Neuronal stem cell (in vitro differentiated cells): ENCODE measurements around the gene GAS6.

Experiments
- DNase-seq: peaks from one replicate; pipeline ENCODE4 v3.0.0-alpha.2; 2013; ENCODE audit warnings: low spot score
- H2AFZ ChIP-seq: one replicate; pipeline ENCODE4 v1.6.1; 2013; ENCODE audit warnings: mild to moderate bottlenecking, low read length, inconsistent platforms
- H2AK5ac ChIP-seq: 2 replicates; pipeline ENCODE4 v1.6.1; 2013; ENCODE audit warnings: low read depth, mild to moderate bottlenecking, inconsistent platforms, low read length, moderate library complexity, mixed read lengths
- H2BK120ac ChIP-seq: 2 replicates; pipeline ENCODE4 v1.6.1; 2013; ENCODE audit warnings: low read depth, mild to moderate bottlenecking, inconsistent platforms, low read length, moderate library complexity, mixed read lengths
- H2BK12ac ChIP-seq: one replicate; pipeline ENCODE4 v1.6.1; 2013; ENCODE audit warnings: low read length, inconsistent platforms
- H2BK15ac ChIP-seq: 2 replicates; pipeline ENCODE4 v1.6.1; 2013; ENCODE audit warnings: mild to moderate bottlenecking, low read length, inconsistent platforms, mixed read lengths
- H2BK5ac ChIP-seq: one replicate; pipeline ENCODE4 v1.6.1; 2013; ENCODE audit warnings: inconsistent platforms, mild to moderate bottlenecking, low read length, moderate library complexity
- H3K14ac ChIP-seq: one replicate; pipeline ENCODE4 v1.6.1; 2013; ENCODE audit warnings: low read length, inconsistent platforms
- H3K18ac ChIP-seq: 2 replicates; pipeline ENCODE4 v1.6.1; 2013; ENCODE audit warnings: low read length, inconsistent platforms
- H3K23ac ChIP-seq: 2 replicates; pipeline ENCODE4 v1.6.1; 2013; ENCODE audit warnings: low read depth, mild to moderate bottlenecking, mixed read lengths, low read length, inconsistent platforms; ENCODE audit not compliant: poor library complexity
- H3K27ac ChIP-seq: replicated peaks from 3 replicates; pipeline ENCODE4 v1.5.1; 2013; ENCODE audit warnings: low read length, inconsistent platforms
- H3K27me3 ChIP-seq, 3 experiments: 2 replicates each; pipeline ENCODE4 v1.6.1; 2013; ENCODE audit warnings: low read length in 3 of 3, mild to moderate bottlenecking in 2 of 3, inconsistent platforms in 1 of 3, low read depth in 1 of 3, mixed read lengths in 1 of 3, moderate library complexity in 1 of 3; ENCODE audit not compliant: control insufficient read depth in 3 of 3, insufficient read depth in 3 of 3
- H3K36me3 ChIP-seq, 2 donors: replicated peaks in 1 of 2; 2 replicates each; pipeline ENCODE4 v1.6.1; 2013; ENCODE audit warnings: low read length in 2 of 2; ENCODE audit not compliant: control insufficient read depth in 2 of 2, insufficient read depth in 2 of 2
- H3K4ac ChIP-seq: 2 replicates; pipeline ENCODE4 v1.6.1; 2013; ENCODE audit warnings: inconsistent platforms, mild to moderate bottlenecking, low read length, moderate library complexity
- H3K4me1 ChIP-seq, 2 donors: 1 replicate in 1 of 2; 2 replicates in 1 of 2; pipeline ENCODE4 v1.6.1; 2013; ENCODE audit warnings: low read length in 2 of 2, low read depth in 1 of 2; ENCODE audit not compliant: control insufficient read depth in 2 of 2, insufficient read depth in 1 of 2
- H3K4me2 ChIP-seq: one replicate; pipeline ENCODE4 v1.6.1; 2013; ENCODE audit warnings: mild to moderate bottlenecking, low read length, inconsistent platforms; ENCODE audit not compliant: insufficient read depth, poor library complexity, severe bottlenecking
- H3K4me3 ChIP-seq, 2 donors: 2 replicates each; pipeline ENCODE4 v1.5.1; 2013; ENCODE audit warnings: low read length in 2 of 2, mild to moderate bottlenecking in 2 of 2, inconsistent platforms in 1 of 2, moderate library complexity in 1 of 2
- H3K79me1 ChIP-seq: one replicate; pipeline ENCODE4 v1.6.1; 2013; ENCODE audit warnings: low read depth, mild to moderate bottlenecking, inconsistent platforms, low read length, moderate library complexity
- H3K9ac ChIP-seq: one replicate; pipeline ENCODE4 v1.6.1; 2013; ENCODE audit warnings: mild to moderate bottlenecking, low read depth, low read length, inconsistent platforms; ENCODE audit not compliant: poor library complexity
- H3K9me3 ChIP-seq, 2 donors: replicated peaks in 1 of 2; 2 replicates each; pipeline versions ENCODE3 to v1.6.1; 2013; ENCODE audit warnings: low read length in 2 of 2, mild to moderate bottlenecking in 2 of 2, inconsistent platforms in 1 of 2, low read depth in 1 of 2, mixed read lengths in 1 of 2, moderate library complexity in 1 of 2; ENCODE audit not compliant: control insufficient read depth in 2 of 2, insufficient read depth in 1 of 2
- H4K8ac ChIP-seq: one replicate; pipeline ENCODE4 v1.6.1; 2013; ENCODE audit warnings: low read depth, mild to moderate bottlenecking, inconsistent platforms, low read length, moderate library complexity
- H4K91ac ChIP-seq: one replicate; pipeline ENCODE4 v1.6.1; 2013; ENCODE audit warnings: low read length, low read depth, mild to moderate bottlenecking, inconsistent platforms; ENCODE audit not compliant: poor library complexity
- WGBS, 2 donors: extraction: QIAGEN DNeasy Blood & Tissue Kit; methylation state at CpG; one replicate each; pipeline ENCODE4 v1.1.7; 2013; ENCODE audit warnings: missing lambda C conversion rate in 2 of 2, mixed read lengths in 1 of 2; ENCODE audit not compliant: insufficient read length in 2 of 2, insufficient replicate concordance in 1 of 2; ENCODE audit errors: extremely low coverage in 2 of 2; 5-methylcytosine and 5-hydroxymethylcytosine counted together

The GAS6 gene

DNA sequence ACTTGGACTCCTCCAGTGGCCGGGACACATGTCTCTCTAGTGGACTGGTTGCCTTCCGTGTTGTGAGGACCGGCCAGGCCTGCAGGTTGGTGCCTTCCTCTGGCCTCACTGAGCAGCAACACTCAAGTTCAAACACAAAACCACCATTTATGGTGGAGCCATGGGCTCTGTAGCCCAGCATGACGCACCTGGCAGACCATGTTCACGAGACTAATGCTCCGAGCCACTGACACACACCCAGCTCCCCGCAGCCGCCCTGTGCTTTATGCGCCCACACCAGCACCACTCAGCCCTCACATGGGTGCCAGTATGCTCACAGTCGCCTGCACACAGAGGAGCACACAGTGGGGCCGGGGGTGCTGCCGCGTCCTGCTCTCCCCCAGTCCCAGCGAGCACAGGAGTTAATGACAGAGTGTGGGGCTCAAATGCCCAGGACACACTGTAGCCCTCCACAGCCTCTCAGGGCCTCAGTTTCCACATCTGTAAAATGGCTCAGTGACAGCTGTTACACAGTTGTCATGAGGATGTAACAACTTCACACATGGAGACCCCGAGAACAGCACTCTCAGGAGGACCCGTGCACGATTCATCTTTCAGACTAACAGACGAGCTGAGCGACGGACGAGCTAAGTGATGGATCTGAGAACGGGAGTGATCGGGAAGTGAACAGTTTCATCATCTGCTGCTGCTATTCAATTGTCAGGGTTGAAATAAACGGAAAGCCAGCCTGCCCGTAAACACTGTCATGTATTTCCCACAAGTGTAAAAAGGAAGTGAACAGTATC, 7.8 kb downstream of the GAS6 start:
- H3K27ac ChIP-seq = no peak overlapping the region
- H3K27me3 ChIP-seq = peaks cover 0 to 17% (median 0%) of the 10 kb centered on the region in 3 experiments
- no peak overlapping the region for H2BK15ac ChIP-seq
- no peak overlapping the region for H2AFZ ChIP-seq
- no peak overlapping the region for H3K4ac ChIP-seq
- DNase-seq = no peak
- H3K9ac ChIP-seq = no peak overlapping the region
- H3K9me3 ChIP-seq = no peaks in the 10 kb centered on the region
- H3K23ac ChIP-seq = no peak overlapping the region
- no peak overlapping the region for H3K14ac ChIP-seq
- H2BK12ac ChIP-seq = no peak overlapping the region
- no peak overlapping the region for H2BK5ac ChIP-seq
- WGBS, 2 donors = no CpG with 5 or more reads among the region's 25 CpGs
- H3K79me1 ChIP-seq = peaks cover 8% of the 10 kb centered on the region
- H3K4me2 ChIP-seq = no peak overlapping the region
- H2BK120ac ChIP-seq = no peak overlapping the region
- no peak overlapping the region for H4K91ac ChIP-seq
- no peak overlapping the region for H4K8ac ChIP-seq
- peaks cover 0 to 4% of the 10 kb centered on the region in 2 donors for H3K36me3 ChIP-seq
- peak overlapping the region; percentile 66 for H3K18ac ChIP-seq
- H3K4me3 ChIP-seq = no peak overlapping the region
- H2AK5ac ChIP-seq = peak overlapping the region; percentile 13
- H3K4me1 ChIP-seq = peaks cover 27 to 53% of the 10 kb centered on the region in 2 donors

DNA sequence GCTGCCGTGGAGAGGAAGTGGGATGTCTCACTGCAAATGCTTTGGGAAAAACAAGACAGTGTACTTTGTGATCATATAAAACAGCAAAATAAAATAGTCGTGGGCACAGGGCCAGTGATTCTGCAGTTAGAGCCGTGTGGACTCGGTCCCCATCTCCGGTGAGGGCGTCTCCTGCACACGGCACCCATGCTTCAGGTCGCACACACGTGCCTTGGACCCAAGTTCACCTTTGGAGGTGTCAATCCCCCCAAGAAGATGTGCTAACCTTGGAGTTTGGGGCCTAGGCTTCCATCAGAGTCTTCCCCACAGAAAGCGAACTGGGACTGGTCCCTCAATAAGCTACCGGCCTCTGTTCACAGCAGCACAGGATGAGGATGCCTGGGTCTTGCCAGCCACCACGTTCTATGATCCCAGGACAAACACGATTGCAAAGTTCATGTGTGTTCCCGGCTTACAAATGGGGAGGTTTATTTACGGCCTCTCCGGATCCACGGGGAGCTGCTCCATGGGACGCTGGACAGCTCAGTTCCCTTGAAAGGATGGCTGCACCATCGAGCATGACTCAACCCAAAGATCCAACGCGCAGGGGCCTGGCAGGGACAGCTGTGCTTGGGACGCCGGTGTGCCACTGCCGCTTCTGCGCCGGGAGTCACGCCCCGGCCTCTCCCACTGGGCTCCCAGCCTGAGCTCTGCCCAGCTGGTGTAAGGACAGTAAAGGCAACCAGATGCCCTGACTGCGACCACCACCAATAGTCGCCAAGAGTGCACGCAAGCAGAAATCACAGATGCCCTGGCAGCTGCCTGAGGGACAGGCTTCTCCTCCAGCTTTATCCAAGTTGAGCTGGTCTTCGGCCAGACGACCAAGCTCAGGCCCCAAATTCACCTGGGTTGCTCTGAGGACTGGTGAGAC, 8.6 kb downstream of the GAS6 start:
- H3K27ac ChIP-seq = no peak overlapping the region
- no peak overlapping the region for H2BK120ac ChIP-seq
- H2AK5ac ChIP-seq = peak overlapping the region; percentile 36
- H2BK5ac ChIP-seq = no peak overlapping the region
- no CpG with 5 or more reads among the region's 33 CpGs for WGBS, 2 donors
- H3K14ac ChIP-seq = peak overlapping the region; percentile 33
- peaks cover 8% of the 10 kb centered on the region for H3K79me1 ChIP-seq
- peak overlapping the region; percentile 0 for H3K23ac ChIP-seq
- H3K4me1 ChIP-seq = peaks cover 19 to 44% of the 10 kb centered on the region in 2 donors
- H3K9ac ChIP-seq = no peak overlapping the region
- DNase-seq = no peak
- no peak overlapping the region for H4K91ac ChIP-seq
- H2BK12ac ChIP-seq = no peak overlapping the region
- H3K4ac ChIP-seq = no peak overlapping the region
- H3K4me2 ChIP-seq = no peak overlapping the region
- H3K9me3 ChIP-seq = no peaks in the 10 kb centered on the region
- no peak overlapping the region for H4K8ac ChIP-seq
- H3K4me3 ChIP-seq = no peak overlapping the region
- H3K36me3 ChIP-seq = peaks cover 0 to 4% of the 10 kb centered on the region in 2 donors
- no peak overlapping the region for H2BK15ac ChIP-seq
- no peak overlapping the region for H2AFZ ChIP-seq
- peak overlapping the region; percentile 24 for H3K18ac ChIP-seq
- peaks cover 0 to 14% (median 0%) of the 10 kb centered on the region in 3 experiments for H3K27me3 ChIP-seq

DNA sequence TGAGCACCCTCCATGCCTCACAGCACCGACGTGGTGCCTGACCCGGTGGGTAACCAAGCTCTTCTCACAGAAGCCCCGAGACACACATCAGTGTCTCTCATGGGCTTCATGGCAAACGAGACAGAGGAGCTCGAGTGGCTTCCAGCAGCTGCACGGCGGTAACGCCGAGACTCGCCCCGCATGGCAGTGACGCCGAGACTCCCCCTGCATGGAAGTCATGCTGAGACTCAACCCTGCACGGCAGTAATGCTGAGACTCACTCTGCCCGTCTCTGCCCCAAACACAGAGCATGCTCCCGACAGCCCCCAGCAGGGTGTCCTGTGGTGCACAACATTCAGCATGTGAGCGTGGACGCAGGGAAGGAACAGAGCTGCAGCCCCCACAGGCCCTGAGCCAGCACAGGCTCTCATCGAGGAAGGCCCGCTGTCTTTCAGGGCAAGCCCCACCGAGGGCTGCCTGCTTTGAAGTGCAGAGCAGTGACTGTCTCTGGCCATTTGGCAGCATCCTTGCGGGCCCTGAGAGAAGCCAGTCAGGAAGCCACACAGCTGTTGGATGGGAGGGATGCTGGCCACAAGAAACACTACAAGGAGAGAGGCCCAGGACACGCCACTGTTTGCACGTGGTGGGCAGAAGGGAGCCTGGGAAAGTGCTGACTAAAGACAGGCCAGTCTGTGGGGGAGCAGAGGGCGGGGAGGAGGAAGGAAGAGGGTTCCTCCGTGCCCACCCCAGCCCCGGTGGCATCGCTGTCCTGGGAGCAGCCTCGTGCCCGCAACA, 9.5 kb downstream of the GAS6 start:
- Histone ChIP-seq H2BK12ac (no peak overlapping the region), H2BK120ac (no peak overlapping the region), H2BK5ac (no peak overlapping the region), H3K4ac (no peak overlapping the region), H3K9ac (peak overlapping the region; percentile 38), H3K18ac (peak overlapping the region; percentile 53), H3K36me3 (peaks cover 0 to 4% of the 10 kb centered on the region in 2 donors), H3K4me2 (no peak overlapping the region), H3K9me3 (no peaks in the 10 kb centered on the region), H2AK5ac (peak overlapping the region; percentile 49), H3K27ac (no peak overlapping the region), H3K79me1 (peaks cover 5% of the 10 kb centered on the region), H4K91ac (no peak overlapping the region), H3K23ac (peak overlapping the region; percentile 5), H4K8ac (no peak overlapping the region), H2AFZ (peak overlapping the region; percentile 57), H3K4me3 (no peak overlapping the region), H3K27me3 (peaks cover 0 to 14% (median 0%) of the 10 kb centered on the region in 3 experiments), H2BK15ac (no peak overlapping the region), H3K4me1 (peaks cover 15 to 36% of the 10 kb centered on the region in 2 donors), H3K14ac (peak overlapping the region; percentile 73)
- DNase-seq = no peak
- no CpG with 5 or more reads among the region's 31 CpGs for WGBS, 2 donors
